ENCODE measurements around the gene KCP. TPM values are rescaled to one million over a fixed set of nuclear protein-coding genes. Genes with fewer than 3 reads are reported as not detected.

Gene KCP
- total and polyA plus RNA-seq, 2 of the 13 experiments (the other 11 are each of a cell fraction or from before 2014, with no cell fraction given), result 0.37 to 1.0 TPM

GRCh38 chr7:128937647-128938543 lies 27.4 kb upstream of the KCP start, which contains the start of gene IRF5 (continued):
- TF ChIP-seq ZSCAN5A (CRISPR knock-in tag; IDR thresholded peaks at IDR 0.05; ENCODE audit: borderline replicate concordance) (no peak), FOXJ3 (CRISPR knock-in tag; IDR thresholded peaks at IDR 0.05; ENCODE audit: borderline replicate concordance) (no peak), ZNF230 (CRISPR knock-in tag; IDR thresholded peaks at IDR 0.05) (no peak), TOE1 (CRISPR knock-in tag; IDR thresholded peaks at IDR 0.05) (no peak), ZSCAN31 (CRISPR knock-in tag; IDR thresholded peaks at IDR 0.05; ENCODE audit: low read depth) (peak; percentile 63; the same call in 1 of the 2 replicates), ZNF574 (CRISPR knock-in tag; IDR thresholded peaks at IDR 0.05) (no peak; the same call in 1 of the 2 replicates), TEAD2 (CRISPR knock-in tag; IDR thresholded peaks at IDR 0.05) (no peak), ZSCAN9 (CRISPR knock-in tag; IDR thresholded peaks at IDR 0.05; ENCODE audit: borderline replicate concordance) (no peak), DR1 (CRISPR knock-in tag; IDR thresholded peaks at IDR 0.05) (no peak)
- TF ChIP-seq, protein P1, sequence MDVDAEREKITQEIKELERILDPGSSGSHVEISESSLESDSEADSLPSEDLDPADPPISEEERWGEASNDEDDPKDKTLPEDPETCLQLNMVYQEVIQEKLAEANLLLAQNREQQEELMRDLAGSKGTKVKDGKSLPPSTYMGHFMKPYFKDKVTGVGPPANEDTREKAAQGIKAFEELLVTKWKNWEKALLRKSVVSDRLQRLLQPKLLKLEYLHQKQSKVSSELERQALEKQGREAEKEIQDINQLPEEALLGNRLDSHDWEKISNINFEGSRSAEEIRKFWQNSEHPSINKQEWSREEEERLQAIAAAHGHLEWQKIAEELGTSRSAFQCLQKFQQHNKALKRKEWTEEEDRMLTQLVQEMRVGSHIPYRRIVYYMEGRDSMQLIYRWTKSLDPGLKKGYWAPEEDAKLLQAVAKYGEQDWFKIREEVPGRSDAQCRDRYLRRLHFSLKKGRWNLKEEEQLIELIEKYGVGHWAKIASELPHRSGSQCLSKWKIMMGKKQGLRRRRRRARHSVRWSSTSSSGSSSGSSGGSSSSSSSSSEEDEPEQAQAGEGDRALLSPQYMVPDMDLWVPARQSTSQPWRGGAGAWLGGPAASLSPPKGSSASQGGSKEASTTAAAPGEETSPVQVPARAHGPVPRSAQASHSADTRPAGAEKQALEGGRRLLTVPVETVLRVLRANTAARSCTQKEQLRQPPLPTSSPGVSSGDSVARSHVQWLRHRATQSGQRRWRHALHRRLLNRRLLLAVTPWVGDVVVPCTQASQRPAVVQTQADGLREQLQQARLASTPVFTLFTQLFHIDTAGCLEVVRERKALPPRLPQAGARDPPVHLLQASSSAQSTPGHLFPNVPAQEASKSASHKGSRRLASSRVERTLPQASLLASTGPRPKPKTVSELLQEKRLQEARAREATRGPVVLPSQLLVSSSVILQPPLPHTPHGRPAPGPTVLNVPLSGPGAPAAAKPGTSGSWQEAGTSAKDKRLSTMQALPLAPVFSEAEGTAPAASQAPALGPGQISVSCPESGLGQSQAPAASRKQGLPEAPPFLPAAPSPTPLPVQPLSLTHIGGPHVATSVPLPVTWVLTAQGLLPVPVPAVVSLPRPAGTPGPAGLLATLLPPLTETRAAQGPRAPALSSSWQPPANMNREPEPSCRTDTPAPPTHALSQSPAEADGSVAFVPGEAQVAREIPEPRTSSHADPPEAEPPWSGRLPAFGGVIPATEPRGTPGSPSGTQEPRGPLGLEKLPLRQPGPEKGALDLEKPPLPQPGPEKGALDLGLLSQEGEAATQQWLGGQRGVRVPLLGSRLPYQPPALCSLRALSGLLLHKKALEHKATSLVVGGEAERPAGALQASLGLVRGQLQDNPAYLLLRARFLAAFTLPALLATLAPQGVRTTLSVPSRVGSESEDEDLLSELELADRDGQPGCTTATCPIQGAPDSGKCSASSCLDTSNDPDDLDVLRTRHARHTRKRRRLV (CRISPR knock-in tag; IDR thresholded peaks at IDR 0.05), result no peak
- TF ChIP-seq, protein P2, sequence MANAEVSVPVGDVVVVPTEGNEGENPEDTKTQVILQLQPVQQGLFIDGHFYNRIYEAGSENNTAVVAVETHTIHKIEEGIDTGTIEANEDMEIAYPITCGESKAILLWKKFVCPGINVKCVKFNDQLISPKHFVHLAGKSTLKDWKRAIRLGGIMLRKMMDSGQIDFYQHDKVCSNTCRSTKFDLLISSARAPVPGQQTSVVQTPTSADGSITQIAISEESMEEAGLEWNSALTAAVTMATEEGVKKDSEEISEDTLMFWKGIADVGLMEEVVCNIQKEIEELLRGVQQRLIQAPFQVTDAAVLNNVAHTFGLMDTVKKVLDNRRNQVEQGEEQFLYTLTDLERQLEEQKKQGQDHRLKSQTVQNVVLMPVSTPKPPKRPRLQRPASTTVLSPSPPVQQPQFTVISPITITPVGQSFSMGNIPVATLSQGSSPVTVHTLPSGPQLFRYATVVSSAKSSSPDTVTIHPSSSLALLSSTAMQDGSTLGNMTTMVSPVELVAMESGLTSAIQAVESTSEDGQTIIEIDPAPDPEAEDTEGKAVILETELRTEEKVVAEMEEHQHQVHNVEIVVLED (CRISPR knock-in tag; IDR thresholded peaks at IDR 0.05; ENCODE audit: borderline replicate concordance), result no peak
- TF ChIP-seq, protein P3, sequence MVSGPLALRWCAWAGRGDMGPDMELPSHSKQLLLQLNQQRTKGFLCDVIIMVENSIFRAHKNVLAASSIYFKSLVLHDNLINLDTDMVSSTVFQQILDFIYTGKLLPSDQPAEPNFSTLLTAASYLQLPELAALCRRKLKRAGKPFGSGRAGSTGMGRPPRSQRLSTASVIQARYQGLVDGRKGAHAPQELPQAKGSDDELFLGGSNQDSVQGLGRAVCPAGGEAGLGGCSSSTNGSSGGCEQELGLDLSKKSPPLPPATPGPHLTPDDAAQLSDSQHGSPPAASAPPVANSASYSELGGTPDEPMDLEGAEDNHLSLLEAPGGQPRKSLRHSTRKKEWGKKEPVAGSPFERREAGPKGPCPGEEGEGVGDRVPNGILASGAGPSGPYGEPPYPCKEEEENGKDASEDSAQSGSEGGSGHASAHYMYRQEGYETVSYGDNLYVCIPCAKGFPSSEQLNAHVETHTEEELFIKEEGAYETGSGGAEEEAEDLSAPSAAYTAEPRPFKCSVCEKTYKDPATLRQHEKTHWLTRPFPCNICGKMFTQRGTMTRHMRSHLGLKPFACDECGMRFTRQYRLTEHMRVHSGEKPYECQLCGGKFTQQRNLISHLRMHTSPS (CRISPR knock-in tag; IDR thresholded peaks at IDR 0.05; ENCODE audit: low read depth), result peak; percentile 64; the same call in 1 of the 2 replicates
- TF ChIP-seq, protein P4, sequence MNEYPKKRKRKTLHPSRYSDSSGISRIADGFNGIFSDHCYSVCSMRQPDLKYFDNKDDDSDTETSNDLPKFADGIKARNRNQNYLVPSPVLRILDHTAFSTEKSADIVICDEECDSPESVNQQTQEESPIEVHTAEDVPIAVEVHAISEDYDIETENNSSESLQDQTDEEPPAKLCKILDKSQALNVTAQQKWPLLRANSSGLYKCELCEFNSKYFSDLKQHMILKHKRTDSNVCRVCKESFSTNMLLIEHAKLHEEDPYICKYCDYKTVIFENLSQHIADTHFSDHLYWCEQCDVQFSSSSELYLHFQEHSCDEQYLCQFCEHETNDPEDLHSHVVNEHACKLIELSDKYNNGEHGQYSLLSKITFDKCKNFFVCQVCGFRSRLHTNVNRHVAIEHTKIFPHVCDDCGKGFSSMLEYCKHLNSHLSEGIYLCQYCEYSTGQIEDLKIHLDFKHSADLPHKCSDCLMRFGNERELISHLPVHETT (CRISPR knock-in tag; conservative IDR thresholded peaks at IDR 0.05), result no peak
